ENCODE results near the gene SPX. TPM values are rescaled to one million over a fixed set of nuclear protein-coding genes. Genes with fewer than 3 reads are reported as not detected.

Gene SPX
- total and polyA plus RNA-seq, 12 donors, result 0.27 to 3.3 (median 0.49) TPM; not detected in 3

DNA sequence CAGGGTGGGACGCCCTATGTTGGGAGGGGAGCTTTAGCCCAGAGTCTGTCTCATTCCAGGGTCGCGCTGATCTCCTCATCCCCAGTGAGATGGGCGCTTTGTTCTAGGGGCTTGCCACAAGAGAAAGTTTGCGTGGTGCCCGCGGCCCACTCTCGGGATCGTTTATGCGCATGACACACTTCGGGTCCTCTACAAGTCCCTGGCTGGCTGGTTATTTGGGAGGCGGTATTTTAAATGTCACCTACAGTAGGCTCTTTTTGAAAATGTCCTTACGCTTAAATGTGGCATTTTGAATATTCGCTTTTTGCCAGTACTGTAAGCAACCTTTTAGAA, 24.0 kb upstream of the SPX start:
- peaks cover 0 to 7% of the 10 kb centered on the region in 2 donors for H3K36me3 ChIP-seq (replicated peaks in 1 of 2)
- peak in 6 of 7 donors; percentile 25 to 69 (median 38) for DNase-seq
- H3K4me1 ChIP-seq (replicated peaks in 1 of 2), result peaks cover 26 to 64% of the 10 kb centered on the region in 2 donors
- peak overlapping the region; percentile 70 to 99 (median 94) for H3K4me3 ChIP-seq
- no peaks in the 10 kb centered on the region for H3K27me3 ChIP-seq
- WGBS, 4 donors, result 0 to 1% (median 0%) methylated on average over 10 to 14 of the region's 14 CpGs
- TF ChIP-seq, protein P1, sequence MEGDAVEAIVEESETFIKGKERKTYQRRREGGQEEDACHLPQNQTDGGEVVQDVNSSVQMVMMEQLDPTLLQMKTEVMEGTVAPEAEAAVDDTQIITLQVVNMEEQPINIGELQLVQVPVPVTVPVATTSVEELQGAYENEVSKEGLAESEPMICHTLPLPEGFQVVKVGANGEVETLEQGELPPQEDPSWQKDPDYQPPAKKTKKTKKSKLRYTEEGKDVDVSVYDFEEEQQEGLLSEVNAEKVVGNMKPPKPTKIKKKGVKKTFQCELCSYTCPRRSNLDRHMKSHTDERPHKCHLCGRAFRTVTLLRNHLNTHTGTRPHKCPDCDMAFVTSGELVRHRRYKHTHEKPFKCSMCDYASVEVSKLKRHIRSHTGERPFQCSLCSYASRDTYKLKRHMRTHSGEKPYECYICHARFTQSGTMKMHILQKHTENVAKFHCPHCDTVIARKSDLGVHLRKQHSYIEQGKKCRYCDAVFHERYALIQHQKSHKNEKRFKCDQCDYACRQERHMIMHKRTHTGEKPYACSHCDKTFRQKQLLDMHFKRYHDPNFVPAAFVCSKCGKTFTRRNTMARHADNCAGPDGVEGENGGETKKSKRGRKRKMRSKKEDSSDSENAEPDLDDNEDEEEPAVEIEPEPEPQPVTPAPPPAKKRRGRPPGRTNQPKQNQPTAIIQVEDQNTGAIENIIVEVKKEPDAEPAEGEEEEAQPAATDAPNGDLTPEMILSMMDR (IDR thresholded peaks at IDR 0.05), result no peak
- no peak for TF ChIP-seq POLR2A (IDR thresholded peaks at IDR 0.05)
- H3K27ac ChIP-seq, result peak overlapping the region; percentile 84 to 95 (median 88)
- intact Hi-C loops (cut with DNase I), result loop anchor here in 1 of 2 donors (10.0 kb wide), 1 partner anchor 153 kb away; the partner anchor contains the start of gene LDHB
- H3K9me3 ChIP-seq (replicated peaks in 1 of 3), result no peaks in the 10 kb centered on the region

DNA sequence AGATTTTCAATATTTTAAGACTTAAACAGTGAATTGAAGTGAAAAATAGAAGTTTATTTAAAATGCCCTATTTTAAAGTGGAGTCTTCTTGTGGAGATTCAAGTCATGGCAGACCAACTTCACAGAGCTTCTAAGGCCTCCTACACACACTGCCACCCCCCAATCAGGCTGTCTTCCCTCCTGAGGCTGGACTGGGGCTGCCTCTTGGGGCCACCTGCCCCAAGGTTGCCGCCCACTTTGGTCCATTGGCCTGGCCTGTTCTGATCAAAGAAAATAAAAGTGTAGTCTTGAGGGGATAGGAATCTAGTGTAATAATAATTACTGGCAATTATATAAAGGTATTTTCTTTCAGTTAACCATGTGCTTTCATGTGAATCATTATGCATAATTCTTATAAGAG, 23.2 kb upstream of the SPX start:
- intact Hi-C loops (cut with DNase I), result loop anchor here in 1 of 2 donors (10.0 kb wide), 1 partner anchor 152 kb away; the partner anchor contains the start of gene LDHB
- peak overlapping the region in 1 of 4 donors; percentile 93 for H3K4me3 ChIP-seq
- no peak overlapping the region for H3K27ac ChIP-seq
- TF ChIP-seq, protein P1 (IDR thresholded peaks at IDR 0.05), result no peak
- TF ChIP-seq POLR2A (IDR thresholded peaks at IDR 0.05), result no peak
- H3K27me3 ChIP-seq, result no peaks in the 10 kb centered on the region
- peaks cover 27 to 64% of the 10 kb centered on the region in 2 donors for H3K4me1 ChIP-seq (replicated peaks in 1 of 2)
- no peak for DNase-seq
- 81 to 94% (median 85%) methylated on average over 1 of the region's 1 CpG for WGBS, 4 donors
- peaks cover 0 to under 1% of the 10 kb centered on the region in 2 donors for H3K36me3 ChIP-seq (replicated peaks in 1 of 2)
- no peaks in the 10 kb centered on the region for H3K9me3 ChIP-seq (replicated peaks in 1 of 3)

DNA sequence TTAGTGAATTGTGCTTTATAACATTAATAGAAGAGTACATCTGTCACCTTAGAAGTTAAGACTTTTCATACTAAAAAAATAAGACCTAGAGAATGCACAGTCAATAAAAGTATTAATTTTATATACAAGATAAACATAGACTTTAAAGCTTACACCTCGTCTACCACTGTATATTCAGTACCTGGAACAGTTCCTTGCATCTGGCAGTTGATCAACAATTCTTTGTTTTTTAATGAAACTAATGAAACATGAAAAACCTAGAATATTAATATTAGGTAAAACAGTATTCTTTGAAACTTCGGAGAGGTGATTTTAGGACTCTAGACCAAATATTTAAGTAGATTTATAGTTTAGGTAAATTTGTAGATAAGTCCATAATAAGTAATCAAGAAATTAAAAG, 20.2 kb upstream of the SPX start:
- Histone ChIP-seq H3K36me3 (replicated peaks in 1 of 2) (no peaks in the 10 kb centered on the region), H3K27me3 (no peaks in the 10 kb centered on the region), H3K9me3 (replicated peaks in 1 of 3) (no peaks in the 10 kb centered on the region), H3K4me3 (peak overlapping the region in 1 of 4 donors; percentile 28), H3K27ac (peak overlapping the region in 2 of 5 donors; percentile 52 to 72), H3K4me1 (replicated peaks in 1 of 2) (peaks cover 32 to 46% of the 10 kb centered on the region in 2 donors)
- intact Hi-C loops (cut with DNase I), result loop anchor here in 1 of 2 donors (10.0 kb wide), 1 partner anchor 149 kb away; the partner anchor contains the start of gene LDHB
- WGBS, 4 donors, result 41 to 63% (median 49%) methylated on average over 2 of the region's 2 CpGs
- no peak for DNase-seq
- TF ChIP-seq POLR2A (IDR thresholded peaks at IDR 0.05), result no peak
- TF ChIP-seq, protein P1 (IDR thresholded peaks at IDR 0.05), result no peak

DNA sequence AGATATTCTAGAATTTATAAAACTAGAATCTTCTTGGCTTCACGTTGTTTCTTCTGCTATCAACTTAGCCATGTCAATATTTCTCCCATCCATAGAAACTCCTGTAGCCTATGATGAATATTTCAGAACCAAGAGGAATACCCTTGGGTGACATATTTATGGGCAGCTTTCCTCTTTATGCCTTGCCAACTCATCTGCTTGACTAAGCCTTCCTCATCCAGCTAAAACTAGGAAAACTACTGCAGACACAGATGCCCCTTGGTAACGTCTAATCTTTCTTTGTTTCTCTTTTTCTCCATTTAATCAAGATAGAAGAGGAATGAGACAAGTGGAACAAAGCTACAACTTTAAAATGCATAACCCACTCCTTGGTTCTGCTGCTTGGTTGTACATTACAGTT, 18.2 kb upstream of the SPX start:
- Histone ChIP-seq H3K36me3 (replicated peaks in 1 of 2) (peaks cover 0 to 3% of the 10 kb centered on the region in 2 donors), H3K27ac (no peak overlapping the region), H3K4me3 (no peak overlapping the region), H3K4me1 (replicated peaks in 1 of 2) (peaks cover 26 to 38% of the 10 kb centered on the region in 2 donors), H3K9me3 (replicated peaks in 1 of 3) (no peaks in the 10 kb centered on the region), H3K27me3 (no peaks in the 10 kb centered on the region)
- TF ChIP-seq POLR2A (IDR thresholded peaks at IDR 0.05), result no peak
- TF ChIP-seq, protein P1 (IDR thresholded peaks at IDR 0.05), result no peak
- DNase-seq, result no peak
- WGBS, 4 donors, result 68 to 82% (median 73%) methylated on average over 2 of the region's 2 CpGs
- intact Hi-C loops (cut with DNase I), result loop anchor here in 1 of 2 donors (10.0 kb wide), 1 partner anchor 147 kb away; the partner anchor contains the start of gene LDHB

Data from adrenal gland (tissue), 12 donors.